ENCODE measurements around the gene PEX1. TPM values are rescaled to one million over a fixed set of nuclear protein-coding genes. Genes with fewer than 3 reads are reported as not detected.

Gene PEX1
- total and polyA plus RNA-seq, 2 experiments from 2014 or later, result 22.5 to 25.4 TPM

GRCh38 chr7:92498557-92498956 is 29.8 kb downstream of the PEX1 start:
- Histone ChIP-seq H3K4me2 (no peak overlapping the region), H3K27ac (ENCODE audit: low read depth) (no peak overlapping the region), H3K4me1 (ENCODE audit: insufficient read depth) (no peaks in the 10 kb centered on the region), H3K79me2 (replicated peaks; ENCODE audit: insufficient read depth) (no peaks in the 10 kb centered on the region), H4K20me1 (replicated peaks; ENCODE audit: insufficient read depth) (no peaks in the 10 kb centered on the region), H3K4me3 (no peak overlapping the region), H3K9me2 (ENCODE audit: insufficient read depth) (no peaks in the 10 kb centered on the region), H2AFZ (no peak overlapping the region), H3K27me3 (ENCODE audit: insufficient read depth) (no peaks in the 10 kb centered on the region), H3K36me3 (ENCODE audit: insufficient read depth) (peaks cover 30% of the 10 kb centered on the region), H3F3A (replicated peaks; ENCODE audit: low read depth) (no peaks in the 10 kb centered on the region)
- no peak overlapping the region for H3K4me3 Mint-ChIP-seq
- H3K27ac Mint-ChIP-seq, result no peak overlapping the region
- H3K27me3 Mint-ChIP-seq (ENCODE audit: insufficient read depth, low read depth, poor library complexity), result peaks cover 3% of the 10 kb centered on the region
- H3K9me3 Mint-ChIP-seq, result no peaks in the 10 kb centered on the region
- H3K36me3 Mint-ChIP-seq (ENCODE audit: low read depth), result peaks cover 26% of the 10 kb centered on the region; the same call in 2 of the 3 replicates
- ATAC-seq (no peak), DNase-seq (ENCODE audit: low spot score) (no peak)
- TF ChIP-seq EZH2 (IDR thresholded peaks at IDR 0.05; ENCODE audit: low read depth, unreplicated experiment) (no peak), ZNF331 (CRISPR knock-in tag; IDR thresholded peaks at IDR 0.05; ENCODE audit: low read depth) (no peak), EZH2phosphoT487 (IDR thresholded peaks at IDR 0.05; ENCODE audit: unreplicated experiment) (no peak), NANOG (IDR thresholded peaks at IDR 0.05; ENCODE audit: borderline replicate concordance) (no peak), POLR2AphosphoS5 (IDR thresholded peaks at IDR 0.05; ENCODE audit: low read depth) (no peak), ZNF462 (CRISPR knock-in tag; IDR thresholded peaks at IDR 0.05) (no peak), ETS1 (IDR thresholded peaks at IDR 0.05) (no peak), ZNF114 (CRISPR knock-in tag; IDR thresholded peaks at IDR 0.05) (no peak), STAT1 (IDR thresholded peaks at IDR 0.05; ENCODE audit: unreplicated experiment) (no peak), CREB1 (CRISPR knock-in tag; IDR thresholded peaks at IDR 0.05; ENCODE audit: low read depth) (no peak), JUNB (IDR thresholded peaks at IDR 0.05; ENCODE audit: unreplicated experiment) (no peak)
- TF ChIP-seq, protein P1, sequence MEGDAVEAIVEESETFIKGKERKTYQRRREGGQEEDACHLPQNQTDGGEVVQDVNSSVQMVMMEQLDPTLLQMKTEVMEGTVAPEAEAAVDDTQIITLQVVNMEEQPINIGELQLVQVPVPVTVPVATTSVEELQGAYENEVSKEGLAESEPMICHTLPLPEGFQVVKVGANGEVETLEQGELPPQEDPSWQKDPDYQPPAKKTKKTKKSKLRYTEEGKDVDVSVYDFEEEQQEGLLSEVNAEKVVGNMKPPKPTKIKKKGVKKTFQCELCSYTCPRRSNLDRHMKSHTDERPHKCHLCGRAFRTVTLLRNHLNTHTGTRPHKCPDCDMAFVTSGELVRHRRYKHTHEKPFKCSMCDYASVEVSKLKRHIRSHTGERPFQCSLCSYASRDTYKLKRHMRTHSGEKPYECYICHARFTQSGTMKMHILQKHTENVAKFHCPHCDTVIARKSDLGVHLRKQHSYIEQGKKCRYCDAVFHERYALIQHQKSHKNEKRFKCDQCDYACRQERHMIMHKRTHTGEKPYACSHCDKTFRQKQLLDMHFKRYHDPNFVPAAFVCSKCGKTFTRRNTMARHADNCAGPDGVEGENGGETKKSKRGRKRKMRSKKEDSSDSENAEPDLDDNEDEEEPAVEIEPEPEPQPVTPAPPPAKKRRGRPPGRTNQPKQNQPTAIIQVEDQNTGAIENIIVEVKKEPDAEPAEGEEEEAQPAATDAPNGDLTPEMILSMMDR (conservative IDR thresholded peaks at IDR 0.05; ENCODE audit: low read depth in 2 of 2), result no peak
- TF ChIP-seq, protein P2, sequence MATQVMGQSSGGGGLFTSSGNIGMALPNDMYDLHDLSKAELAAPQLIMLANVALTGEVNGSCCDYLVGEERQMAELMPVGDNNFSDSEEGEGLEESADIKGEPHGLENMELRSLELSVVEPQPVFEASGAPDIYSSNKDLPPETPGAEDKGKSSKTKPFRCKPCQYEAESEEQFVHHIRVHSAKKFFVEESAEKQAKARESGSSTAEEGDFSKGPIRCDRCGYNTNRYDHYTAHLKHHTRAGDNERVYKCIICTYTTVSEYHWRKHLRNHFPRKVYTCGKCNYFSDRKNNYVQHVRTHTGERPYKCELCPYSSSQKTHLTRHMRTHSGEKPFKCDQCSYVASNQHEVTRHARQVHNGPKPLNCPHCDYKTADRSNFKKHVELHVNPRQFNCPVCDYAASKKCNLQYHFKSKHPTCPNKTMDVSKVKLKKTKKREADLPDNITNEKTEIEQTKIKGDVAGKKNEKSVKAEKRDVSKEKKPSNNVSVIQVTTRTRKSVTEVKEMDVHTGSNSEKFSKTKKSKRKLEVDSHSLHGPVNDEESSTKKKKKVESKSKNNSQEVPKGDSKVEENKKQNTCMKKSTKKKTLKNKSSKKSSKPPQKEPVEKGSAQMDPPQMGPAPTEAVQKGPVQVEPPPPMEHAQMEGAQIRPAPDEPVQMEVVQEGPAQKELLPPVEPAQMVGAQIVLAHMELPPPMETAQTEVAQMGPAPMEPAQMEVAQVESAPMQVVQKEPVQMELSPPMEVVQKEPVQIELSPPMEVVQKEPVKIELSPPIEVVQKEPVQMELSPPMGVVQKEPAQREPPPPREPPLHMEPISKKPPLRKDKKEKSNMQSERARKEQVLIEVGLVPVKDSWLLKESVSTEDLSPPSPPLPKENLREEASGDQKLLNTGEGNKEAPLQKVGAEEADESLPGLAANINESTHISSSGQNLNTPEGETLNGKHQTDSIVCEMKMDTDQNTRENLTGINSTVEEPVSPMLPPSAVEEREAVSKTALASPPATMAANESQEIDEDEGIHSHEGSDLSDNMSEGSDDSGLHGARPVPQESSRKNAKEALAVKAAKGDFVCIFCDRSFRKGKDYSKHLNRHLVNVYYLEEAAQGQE (IDR thresholded peaks at IDR 0.05; ENCODE audit: unreplicated experiment), result no peak
- H3K4me1 Mint-ChIP-seq, result no peaks in the 10 kb centered on the region

Measured in GM23338 (cell line).